Posterior cingulate gyrus (tissue), 11 donors: Measurements from ENCODE around the gene IL17B.

Experiments used
- DNase-seq, 10 donors: peaks; one replicate each; pipeline versions ENCODE4 v3.0.0 to v3.0.0-alpha.2; 2020 to 2021; ENCODE audit warnings: mixed read lengths in 3 of 10
- intact Hi-C: fragments of 100-400 bp; cut with DNase I; formaldehyde crosslinking; loops from one replicate; pipeline ENCODE4 v1.15.1; 2023

The IL17B gene

DNA sequence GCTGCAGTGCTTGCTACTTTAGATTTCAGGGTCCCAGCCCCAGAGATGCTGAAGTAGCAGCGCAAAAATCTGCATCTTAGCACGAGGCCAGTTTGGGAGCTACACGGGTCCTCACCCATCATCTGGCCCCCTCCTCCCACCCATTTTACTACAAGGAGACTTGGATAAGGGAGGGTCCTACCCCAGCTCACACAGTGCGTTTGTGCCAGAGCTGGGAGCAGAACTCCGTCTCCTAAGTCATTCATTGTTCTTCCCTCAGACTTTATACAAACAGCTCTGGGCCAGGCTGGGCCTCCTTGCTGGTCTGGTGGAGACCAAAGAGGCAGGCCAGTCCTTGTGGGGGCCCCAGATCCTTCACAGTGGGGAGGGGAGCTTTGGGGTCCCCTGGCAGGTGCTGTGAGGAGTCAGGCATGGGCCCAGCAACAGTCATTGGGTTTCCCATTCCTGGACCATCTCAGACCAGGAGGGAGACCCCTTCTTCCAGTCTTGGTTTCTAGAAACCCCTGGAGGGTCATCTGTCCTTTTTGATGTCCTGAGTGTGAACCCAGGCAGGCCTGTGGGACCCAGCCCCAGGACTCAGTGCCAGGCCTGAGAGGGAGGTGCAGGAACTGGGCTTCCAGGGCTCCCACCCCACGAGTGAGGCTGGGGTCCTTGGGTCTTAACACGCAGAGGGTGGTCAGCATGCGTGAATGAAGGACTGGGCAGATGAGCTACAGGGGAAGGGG lies 2.3 kb upstream of the IL17B start:
- intact Hi-C loops: loop anchor here (5.0 kb wide), 1 partner anchor 186 kb away; no protein-coding TSS in a partner anchor
- peak in 1 of 10 donors; percentile 55 for DNase-seq

DNA sequence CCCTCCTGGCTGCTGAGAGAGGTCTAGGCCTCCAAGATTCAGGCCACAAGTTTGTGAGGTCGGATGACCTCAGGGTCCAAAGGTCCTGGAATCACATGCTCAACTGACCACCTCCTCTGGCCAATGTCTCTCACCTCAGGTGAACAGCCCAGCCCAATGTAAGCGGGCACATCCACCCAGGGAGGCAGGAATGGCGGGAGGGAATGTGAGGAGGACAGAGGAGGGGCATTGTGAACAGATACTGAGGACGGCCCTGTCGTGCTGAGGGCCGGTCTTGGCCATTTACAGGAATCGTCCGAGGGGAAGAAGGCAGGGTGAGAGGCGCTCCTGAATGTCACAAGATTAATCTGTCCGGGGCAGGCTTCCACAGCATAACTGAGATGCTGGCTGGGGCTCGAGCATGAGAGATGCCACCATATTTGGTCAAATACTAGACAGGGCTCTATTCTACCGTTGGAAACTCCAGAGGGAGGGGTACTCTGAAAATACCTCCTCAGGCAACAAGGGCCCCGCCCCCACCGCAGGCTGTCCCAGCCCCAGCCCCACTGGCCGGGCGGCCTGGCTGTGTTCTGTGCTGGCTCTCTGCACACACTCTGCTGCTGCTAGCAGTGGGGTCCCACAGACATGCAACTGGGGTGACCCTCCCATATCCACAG lies 1.5 kb upstream of the IL17B start:
- intact Hi-C loops: loop anchor here (5.0 kb wide), 1 partner anchor 187 kb away; no protein-coding TSS in a partner anchor
- peak in 1 of 10 donors; percentile 68 for DNase-seq

DNA sequence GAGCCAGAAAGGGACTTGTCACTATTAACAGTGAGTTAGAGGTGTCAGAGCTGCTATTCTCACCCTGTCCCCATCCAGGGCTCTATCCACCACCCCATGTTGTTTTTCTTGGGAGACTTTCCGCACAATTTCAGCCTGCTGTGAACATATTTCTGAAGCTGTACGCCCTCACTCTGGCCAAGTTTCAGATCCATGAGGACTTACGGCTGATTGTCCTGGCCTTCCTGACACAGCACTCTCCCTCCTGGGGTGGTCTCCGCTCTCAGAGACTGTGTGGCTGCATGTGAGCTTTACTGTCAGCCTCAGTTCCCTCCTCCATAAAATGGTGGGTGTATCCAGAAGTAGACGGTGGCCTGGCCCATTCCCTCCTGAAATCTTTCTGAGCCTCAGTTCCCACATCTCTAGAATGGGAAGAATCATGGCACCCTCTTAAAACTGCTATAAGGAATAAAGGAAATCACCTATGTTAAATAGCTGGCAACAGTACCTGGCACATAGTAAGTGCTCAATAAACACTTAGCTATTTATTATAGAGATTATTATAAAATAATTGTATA lies 804 bp upstream of the IL17B start:
- intact Hi-C loops: loop anchor here (5.0 kb wide), 1 partner anchor 187 kb away; no protein-coding TSS in a partner anchor
- no peak for DNase-seq

DNA sequence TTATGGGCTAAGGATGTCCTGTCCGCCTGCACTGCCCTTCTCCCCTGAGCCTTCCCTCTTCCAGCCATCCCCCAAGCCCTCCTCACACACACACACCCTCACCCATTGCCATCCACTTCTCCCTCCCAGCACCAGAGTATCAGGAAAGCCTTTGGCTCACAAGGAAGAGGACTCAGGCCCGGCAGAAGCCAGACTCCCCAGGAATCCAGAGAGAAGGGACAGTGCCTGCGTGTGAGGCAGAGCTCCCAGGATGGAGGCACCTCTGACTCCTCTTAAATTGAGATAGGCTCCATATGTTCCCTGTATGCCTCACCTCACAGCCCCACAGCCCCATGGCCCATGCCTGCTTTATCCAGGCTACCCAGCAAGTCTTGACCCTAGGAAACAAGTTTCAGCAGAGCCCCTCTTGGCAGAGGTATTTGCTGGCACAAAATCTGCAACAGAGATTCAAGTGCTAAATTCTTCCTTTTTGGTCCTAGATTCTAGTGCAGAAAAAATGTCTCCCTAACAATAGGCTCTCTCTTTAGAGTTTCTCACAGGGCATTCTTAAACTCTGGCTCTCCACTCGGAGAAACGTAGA lies 761 bp downstream of the IL17B start:
- intact Hi-C loops: no loop called here

DNA sequence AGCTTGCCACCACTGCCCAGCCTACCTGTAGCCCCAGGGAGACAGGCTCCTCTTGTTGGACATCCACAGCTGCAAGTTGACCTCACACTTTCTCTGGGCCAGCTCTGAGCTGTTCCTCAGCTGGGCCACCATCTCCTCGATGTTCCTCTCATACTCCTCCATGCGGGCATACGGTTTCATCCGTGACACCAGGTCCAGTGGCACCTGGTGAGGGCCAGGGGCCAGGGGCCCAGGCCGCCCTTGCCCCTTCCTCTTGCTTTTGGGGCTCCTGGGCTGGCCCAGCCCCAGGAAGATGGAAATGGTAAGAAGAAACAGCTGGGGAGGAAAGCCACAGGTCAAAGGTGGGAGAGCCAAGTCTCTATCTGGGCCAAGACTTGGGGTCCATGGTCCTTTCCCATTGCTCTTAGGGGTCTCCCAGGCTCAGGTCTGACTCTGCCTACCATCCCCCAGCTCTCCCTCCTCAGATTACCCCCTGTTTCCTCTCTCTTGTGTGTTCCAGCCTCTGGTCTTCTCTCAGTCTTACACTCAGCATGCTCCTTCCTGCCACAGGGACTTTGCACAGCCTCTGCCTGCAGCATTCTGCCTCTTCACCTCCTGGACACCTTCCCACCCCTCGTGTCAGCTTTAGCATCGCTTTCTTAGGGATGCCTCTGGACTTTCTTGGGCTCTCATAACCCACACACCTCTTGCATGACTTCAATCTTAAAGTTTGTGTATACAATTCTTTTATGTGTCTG lies 2.2 kb downstream of the IL17B start:
- DNase-seq: no peak
- intact Hi-C loops: no loop called here

More for the DNA sequence above, 761 bp downstream of the IL17B start:
- no peak for DNase-seq

DNA sequence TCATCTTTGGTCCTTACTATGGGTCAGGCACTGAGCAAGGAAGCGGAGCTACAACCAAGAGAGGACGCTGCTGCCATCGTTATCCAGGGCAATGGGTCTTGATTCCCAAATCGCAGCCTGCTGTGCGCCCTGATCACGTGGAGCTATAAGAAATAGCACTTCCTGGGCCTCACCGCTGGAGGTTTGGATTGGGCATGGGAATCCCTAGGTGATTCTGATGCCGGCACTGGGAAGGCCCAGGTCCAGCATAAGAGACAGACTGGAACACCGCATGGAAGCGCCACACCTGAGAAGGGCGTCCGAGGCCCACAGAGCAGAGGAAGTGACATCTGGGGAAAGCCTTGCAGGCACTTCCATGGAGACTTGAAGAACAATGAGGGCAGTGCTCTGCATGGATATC lies 3.0 kb downstream of the IL17B start:
- no peak for DNase-seq
- intact Hi-C loops: no loop called here

DNA sequence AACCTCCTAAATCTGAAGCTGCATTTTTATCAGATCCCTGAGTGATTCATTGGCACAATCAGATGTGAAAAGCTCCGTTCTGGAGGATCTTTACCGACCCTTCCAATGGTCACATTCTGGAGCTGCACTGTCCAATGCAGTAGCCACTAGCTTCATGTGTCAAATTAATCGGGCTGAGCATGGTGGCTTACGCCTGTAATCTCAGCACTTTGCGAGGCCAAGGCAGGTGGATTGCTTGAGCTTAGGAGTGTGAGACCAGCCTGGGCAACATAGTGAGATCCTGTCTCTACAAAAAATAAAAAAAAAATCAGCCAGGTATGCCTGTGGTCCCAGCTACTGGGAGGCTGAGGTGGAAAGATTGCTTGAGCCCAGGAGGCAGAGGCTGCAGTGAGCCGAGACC lies 3.7 kb downstream of the IL17B start:
- no peak for DNase-seq
- intact Hi-C loops: no loop called here

DNA sequence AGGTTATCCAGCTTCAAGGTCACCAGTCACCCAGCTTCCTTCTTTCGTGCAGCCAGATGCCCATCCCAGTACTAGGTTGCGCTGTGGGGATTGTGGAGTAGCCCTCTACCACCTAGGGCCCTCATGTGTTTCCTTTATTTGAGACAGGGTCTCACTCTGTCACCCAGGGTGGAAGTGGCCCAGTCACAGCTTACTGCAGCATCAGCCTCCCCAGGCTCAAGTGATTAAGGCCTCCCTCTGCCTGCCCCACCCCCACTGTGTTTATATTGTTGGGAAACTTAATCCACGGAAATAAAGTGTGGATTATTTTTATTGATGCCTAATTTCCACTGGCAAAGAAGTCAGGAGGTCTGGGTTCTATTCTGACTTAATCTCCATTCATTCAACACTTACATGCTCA lies 4.3 kb downstream of the IL17B start:
- DNase-seq: no peak
- intact Hi-C loops: no loop called here

DNA sequence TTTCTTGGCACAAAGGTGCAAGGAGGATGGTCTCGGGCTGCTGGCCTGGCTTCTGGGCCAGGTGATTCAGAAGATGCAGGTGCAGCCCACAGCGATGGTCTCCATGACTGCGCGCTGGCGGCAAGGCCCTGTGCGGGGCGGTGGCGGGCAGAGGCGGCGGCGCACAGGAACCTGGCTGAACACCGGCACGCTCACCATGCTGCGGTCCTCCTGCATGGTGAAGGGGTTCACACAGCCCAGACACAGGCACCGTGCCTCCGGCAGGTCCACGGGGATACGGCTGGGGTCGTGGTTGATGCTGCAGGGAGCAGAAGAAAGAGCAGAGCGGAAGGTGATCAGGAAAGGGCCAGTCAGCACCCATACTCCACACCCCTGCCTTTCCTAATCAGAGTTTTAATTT lies 4.8 kb downstream of the IL17B start:
- no peak for DNase-seq
- intact Hi-C loops: no loop called here

DNA sequence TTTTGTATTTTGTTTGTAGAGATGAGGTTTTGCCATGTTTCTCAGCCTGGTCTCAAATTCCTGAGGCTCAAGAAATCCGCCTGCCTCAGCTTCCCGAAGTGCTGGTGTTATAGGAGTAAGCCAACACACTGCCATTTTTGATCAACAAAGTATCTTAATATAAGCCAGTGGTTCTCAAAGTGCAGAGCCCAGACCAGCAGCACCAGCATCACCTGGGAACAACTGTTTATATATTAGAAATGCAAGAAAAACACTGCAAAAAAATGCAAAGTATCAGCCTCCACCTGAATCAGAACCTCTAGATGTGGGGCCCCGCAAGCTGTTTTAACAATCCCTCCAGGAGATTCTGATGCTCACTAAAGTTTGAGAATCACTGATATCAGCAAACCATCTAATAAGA lies 6.2 kb downstream of the IL17B start:
- intact Hi-C loops: no loop called here

DNA sequence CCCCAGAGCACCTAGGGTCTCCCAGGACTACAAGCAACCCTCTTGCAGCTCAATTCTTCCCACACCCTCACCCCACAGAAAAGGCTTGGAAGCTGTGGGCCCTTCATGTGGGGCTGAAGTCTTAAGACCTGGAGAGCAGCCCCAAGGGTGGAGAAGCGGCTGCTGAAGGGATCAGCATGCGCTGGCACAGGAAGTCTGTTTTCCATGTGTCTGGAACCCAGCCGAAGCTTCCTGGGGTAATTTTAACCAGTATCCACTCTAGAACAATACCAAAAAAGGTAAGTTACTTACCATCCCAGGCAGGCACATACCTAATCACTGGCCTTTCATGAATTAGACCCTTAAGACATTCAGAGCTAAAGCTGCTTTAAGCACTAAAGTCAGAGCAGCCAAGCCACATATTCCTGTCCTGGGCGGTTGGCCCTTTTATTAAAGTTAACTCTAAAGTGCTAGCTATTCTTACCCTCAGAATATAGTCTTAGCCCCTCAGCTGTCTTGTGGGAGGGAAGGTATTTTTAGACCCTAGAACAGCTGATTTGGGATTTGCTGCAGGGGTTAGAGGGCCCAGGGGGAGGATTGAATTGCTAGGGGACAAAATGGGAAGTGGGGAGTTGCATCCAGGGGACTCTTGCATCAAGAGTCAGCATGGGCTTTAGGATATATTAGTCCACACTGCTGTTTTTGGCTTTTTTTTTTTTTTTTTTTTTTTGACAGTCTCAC lies 6.9 kb downstream of the IL17B start:
- no peak for DNase-seq
- intact Hi-C loops: no loop called here

More for the DNA sequence above, 6.2 kb downstream of the IL17B start:
- DNase-seq: no peak

DNA sequence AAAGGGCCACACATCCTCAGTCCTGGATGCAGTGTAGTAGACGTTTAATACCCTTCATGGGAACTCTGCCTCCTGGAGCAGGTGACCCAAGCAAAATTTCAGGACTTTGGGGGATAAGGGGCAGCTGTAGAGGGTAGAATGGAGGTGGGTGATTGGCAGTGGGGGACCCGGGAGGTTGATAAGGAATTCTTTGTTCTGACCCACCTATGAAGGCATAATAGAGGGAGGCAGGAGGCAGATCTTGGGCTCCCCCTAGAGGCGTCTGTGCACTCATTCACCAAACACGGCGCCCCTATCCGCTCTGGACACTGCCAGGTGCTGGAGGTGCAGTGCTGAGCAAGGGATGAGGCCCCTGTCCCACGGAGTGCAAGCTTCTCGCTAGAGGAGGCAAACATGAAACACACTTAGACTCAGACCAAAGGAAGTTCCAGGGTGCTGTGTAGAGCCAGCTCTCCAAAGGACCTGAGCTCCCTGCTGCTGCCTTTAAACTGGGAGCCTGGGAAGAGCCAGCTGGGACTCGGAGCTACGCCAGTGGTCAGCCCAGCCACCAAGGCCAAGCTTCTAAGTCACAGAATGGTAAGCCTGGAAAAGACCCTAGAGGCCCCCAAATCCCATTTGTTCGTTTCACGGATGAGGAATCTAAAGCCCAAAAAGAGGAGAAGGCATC lies 7.7 kb downstream of the IL17B start:
- intact Hi-C loops: loop anchor here (2.0 kb wide), 1 partner anchor 55 kb away; no protein-coding TSS in a partner anchor

DNA sequence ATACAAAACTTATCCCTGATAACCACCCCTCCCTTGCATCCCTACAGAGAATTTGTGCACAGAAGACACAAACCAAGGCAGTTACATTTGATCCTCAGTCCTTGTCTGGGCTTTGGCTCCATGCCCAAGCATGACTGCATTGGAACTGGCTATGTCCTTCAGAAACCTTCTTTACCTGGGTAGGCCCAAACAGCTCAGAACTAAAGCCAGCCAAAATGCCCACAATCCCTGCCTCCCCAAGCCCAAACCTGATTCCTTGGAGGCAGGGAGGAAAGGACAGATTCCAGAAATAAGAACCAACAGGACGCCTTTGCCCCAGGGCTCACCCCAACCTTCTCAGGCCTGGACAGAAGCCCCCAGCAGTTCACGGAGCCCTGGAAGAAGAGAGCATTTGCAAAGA lies 8.2 kb downstream of the IL17B start:
- DNase-seq: no peak
- intact Hi-C loops: loop anchor here (2.0 kb wide), 1 partner anchor 54 kb away; no protein-coding TSS in a partner anchor

More for the DNA sequence above, 7.7 kb downstream of the IL17B start:
- DNase-seq: peak in 6 of 10 donors; percentile 46 to 92 (median 58)

DNA sequence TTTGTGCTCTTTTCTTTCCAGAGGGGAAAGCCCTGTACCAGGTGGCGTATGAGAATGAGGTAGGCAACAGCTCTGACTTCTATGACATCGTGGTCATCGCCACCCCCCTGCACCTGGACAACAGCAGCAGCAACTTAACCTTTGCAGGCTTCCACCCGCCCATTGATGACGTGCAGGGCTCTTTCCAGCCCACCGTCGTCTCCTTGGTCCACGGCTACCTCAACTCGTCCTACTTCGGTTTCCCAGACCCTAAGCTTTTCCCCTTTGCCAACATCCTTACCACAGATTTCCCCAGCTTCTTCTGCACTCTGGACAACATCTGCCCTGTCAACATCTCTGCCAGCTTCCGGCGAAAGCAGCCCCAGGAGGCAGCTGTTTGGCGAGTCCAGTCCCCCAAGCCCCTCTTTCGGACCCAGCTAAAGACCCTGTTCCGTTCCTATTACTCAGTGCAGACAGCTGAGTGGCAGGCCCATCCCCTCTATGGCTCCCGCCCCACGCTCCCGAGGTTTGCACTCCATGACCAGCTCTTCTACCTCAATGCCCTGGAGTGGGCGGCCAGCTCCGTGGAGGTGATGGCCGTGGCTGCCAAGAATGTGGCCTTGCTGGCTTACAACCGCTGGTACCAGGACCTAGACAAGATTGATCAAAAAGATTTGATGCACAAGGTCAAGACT lies 11.0 kb downstream of the IL17B start:
- DNase-seq: no peak
- intact Hi-C loops: no loop called here

DNA sequence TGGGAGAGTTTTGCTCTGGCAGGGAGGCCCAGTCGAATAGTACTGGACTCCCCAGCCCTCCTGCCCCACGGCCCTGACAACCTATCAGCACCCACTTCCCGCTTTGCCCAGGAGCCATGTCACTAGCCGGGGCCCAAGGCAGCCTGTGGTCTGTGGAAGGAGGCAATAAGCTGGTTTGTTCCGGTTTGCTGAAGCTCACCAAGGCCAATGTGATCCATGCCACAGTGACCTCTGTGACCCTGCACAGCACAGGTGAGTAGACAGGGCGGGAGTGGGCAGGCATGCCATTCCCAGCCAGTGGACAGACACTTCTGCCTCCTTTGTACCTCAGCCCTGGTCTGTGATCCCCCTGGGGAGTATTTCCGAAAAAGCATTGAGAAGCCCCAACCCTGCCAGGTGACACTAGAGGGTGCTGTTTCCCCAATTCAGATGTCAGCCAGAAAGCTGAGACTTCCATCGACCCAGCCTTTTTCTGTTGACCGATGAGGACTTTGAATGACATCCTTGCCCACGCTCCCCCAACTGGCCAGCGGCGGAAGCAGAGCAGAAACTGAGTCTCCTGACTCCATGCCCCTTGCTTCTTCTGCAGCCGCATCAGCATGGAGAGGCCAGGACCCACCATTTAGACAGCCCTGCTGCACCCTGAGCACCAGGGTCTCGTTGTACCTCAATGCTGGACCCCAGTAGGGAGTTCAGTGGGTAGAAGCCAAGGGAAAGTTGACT lies 11.7 kb downstream of the IL17B start:
- DNase-seq: peak in 4 of 10 donors; percentile 39 to 60 (median 52)
- intact Hi-C loops: no loop called here

DNA sequence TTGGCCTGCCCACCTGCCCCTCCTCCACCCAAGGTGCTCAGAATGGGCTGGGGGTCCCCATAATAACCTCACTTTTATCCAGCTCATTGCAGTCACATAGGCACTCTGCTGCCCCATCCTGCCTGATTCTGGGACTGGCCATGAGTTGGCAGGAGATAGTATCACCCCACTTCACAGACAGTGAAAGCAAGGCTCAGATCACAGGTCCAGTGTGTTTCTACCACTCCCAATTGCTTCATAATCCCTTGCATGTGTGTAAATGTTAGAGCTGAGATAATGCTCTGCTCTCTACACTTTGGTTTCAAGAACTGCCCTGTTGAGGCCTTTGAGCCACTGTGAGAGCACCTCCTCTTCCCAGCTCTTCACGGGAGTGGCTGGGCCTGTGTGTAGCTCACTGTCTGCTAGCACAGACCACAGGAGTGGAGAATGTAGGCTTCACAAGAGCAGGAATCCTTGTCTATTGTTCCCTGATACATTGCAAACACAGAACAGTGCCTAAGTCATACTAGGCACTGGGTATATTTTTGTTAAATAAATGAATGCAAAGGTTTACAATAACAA lies 12.8 kb downstream of the IL17B start:
- DNase-seq: no peak
- intact Hi-C loops: no loop called here

DNA sequence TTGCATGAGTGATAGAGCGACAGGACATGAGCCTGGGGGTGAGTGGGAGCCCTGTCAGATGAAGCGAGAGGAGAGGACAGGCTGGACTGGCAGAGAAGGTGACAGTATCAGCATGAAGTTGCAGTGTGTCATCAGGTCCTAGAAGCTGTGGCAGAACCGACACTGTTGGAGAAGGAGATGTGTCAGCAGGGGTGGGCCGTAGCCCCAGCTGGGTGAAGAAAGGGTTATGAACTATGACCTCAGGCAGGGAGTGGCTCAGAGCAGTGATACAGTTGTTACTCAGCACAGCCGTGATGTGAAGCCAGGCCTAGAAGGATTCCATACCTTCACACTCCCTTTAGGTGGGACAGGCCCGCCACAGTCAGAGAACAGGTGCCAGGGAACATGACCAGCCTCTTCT lies 13.7 kb downstream of the IL17B start:
- no peak for DNase-seq
- intact Hi-C loops: no loop called here

DNA sequence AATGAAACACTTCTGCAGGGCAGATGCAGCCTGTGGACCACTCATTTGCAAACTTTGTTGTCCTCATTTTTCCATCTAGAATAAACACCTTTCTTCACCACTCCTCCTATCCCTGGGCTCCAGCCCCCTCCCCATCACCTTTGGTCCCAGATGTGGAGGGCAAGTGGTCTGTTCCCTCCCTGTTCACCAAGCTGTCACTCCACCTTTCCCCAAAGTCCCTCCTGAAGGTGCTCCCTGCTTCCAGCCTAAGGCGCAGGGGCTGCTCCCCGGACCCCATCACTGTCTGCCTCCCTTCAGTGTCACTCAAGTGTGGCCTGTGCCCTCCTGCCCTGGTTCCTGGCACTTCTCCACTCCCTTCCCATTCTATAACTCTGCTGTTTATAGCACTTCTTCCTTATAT lies 14.4 kb downstream of the IL17B start:
- no peak for DNase-seq
- intact Hi-C loops: no loop called here
